GM23338 (cell line): ENCODE measurements around the gene GNLY. TPM values are rescaled to one million over a fixed set of nuclear protein-coding genes. Genes with fewer than 3 reads are reported as not detected.
"Not testable (repeated sequence)": the region's sequence is repeated elsewhere in the genome, so short reads cannot be mapped to it uniquely, and the experiment has no call there.

Source experiments
- ATAC-seq: fragments of 200-7000 bp; cut with Tn5 transposase; 3 replicates; pipeline ENCODE4 v1.9.1; 2020
- DNase-seq: peaks from one replicate; pipeline ENCODE4 v3.0.0-alpha.2; 2015; ENCODE audit warnings: low spot score
- H2AFZ ChIP-seq: fragments of 200-600 bp; sonication (generic); 2 replicates; pipeline ENCODE4 v1.8.0; 2016; ENCODE audit warnings: antibody characterized with exemption, mild to moderate bottlenecking, moderate library complexity
- H3F3A ChIP-seq: fragments of 200-600 bp; sonication (generic); replicated peaks from 2 replicates; pipeline ENCODE4 v1.8.0; 2017; ENCODE audit warnings: antibody characterized with exemption, mixed run types, low read depth
- H3K27ac ChIP-seq: fragments of 200-600 bp; sonication (generic); 2 replicates; pipeline ENCODE4 v1.6.1; 2016; ENCODE audit warnings: low read depth
- H3K27me3 ChIP-seq: fragments of 200-600 bp; sonication (generic); 2 replicates; pipeline ENCODE4 v1.8.0; 2016; ENCODE audit warnings: mild to moderate bottlenecking, mixed run types, moderate library complexity; ENCODE audit not compliant: insufficient read depth
- H3K36me3 ChIP-seq: fragments of 200-600 bp; sonication (generic); 2 replicates; pipeline ENCODE4 v1.8.0; 2016; ENCODE audit warnings: mild to moderate bottlenecking; ENCODE audit not compliant: insufficient read depth
- H3K4me1 ChIP-seq: fragments of 200-600 bp; sonication (generic); 2 replicates; pipeline ENCODE4 v1.8.0; 2016; ENCODE audit warnings: mild to moderate bottlenecking, moderate library complexity; ENCODE audit not compliant: insufficient read depth
- H3K4me2 ChIP-seq: fragments of 200-600 bp; sonication (generic); 2 replicates; pipeline ENCODE4 v1.7.1; 2017; ENCODE audit warnings: mixed run types
- H3K4me3 ChIP-seq: fragments of 200-600 bp; sonication (generic); 2 replicates; pipeline ENCODE4 v1.6.1; 2016; ENCODE audit warnings: mixed run types
- H3K79me2 ChIP-seq: fragments of 200-600 bp; sonication (generic); replicated peaks from 2 replicates; pipeline ENCODE4 v1.8.0; 2017; ENCODE audit warnings: mild to moderate bottlenecking; ENCODE audit not compliant: insufficient read depth
- H3K9me2 ChIP-seq: fragments of 200-600 bp; sonication (generic); 2 replicates; pipeline ENCODE4 v1.8.0; 2017; ENCODE audit not compliant: insufficient read depth
- H4K20me1 ChIP-seq: fragments of 200-600 bp; sonication (generic); replicated peaks from 2 replicates; pipeline ENCODE4 v1.8.0; 2017; ENCODE audit warnings: mild to moderate bottlenecking; ENCODE audit not compliant: insufficient read depth
- H3K27ac Mint-ChIP-seq: 2 replicates; pipeline ENCODE4 v1.8.0; 2020; ENCODE audit warnings: inconsistent platforms, mild to moderate bottlenecking, moderate library complexity, mixed read lengths
- H3K27me3 Mint-ChIP-seq: 3 replicates; pipeline ENCODE4 v1.8.0; 2022; ENCODE audit warnings: low read depth, mild to moderate bottlenecking, moderate library complexity, mixed read lengths, inconsistent platforms; ENCODE audit not compliant: insufficient read depth, poor library complexity
- H3K36me3 Mint-ChIP-seq: 3 replicates; pipeline ENCODE4 v1.8.0; 2021; ENCODE audit warnings: low read depth, mild to moderate bottlenecking, inconsistent platforms, moderate library complexity, mixed read lengths
- H3K4me1 Mint-ChIP-seq: 3 replicates; pipeline ENCODE4 v1.8.0; 2020; ENCODE audit warnings: mild to moderate bottlenecking, inconsistent platforms, mixed read lengths
- H3K4me3 Mint-ChIP-seq: 3 replicates; pipeline ENCODE4 v1.8.0; 2021; ENCODE audit warnings: moderate library complexity, mild to moderate bottlenecking, inconsistent platforms, mixed read lengths
- H3K9me3 Mint-ChIP-seq: 3 replicates; pipeline ENCODE4 v1.8.0; 2020; ENCODE audit warnings: moderate library complexity, mild to moderate bottlenecking, inconsistent platforms, mixed read lengths
- CTCF ChIP-seq, 2 experiments: fragments of 200-600 bp in 1 of 2; sonication (generic) in 1 of 2; conservative IDR thresholded peaks; 2 replicates each; pipeline versions ENCODE4 v1.5.1 to v1.6.1; 2016 to 2017; ENCODE audit warnings: antibody characterized with exemption in 2 of 2, low read depth in 2 of 2, mild to moderate bottlenecking in 2 of 2, moderate library complexity in 1 of 2
- EZH2phosphoT487 ChIP-seq: fragments of 200-600 bp; sonication (generic); IDR thresholded peaks from one replicate; pipeline ENCODE4 v1.8.1; 2018; ENCODE audit warnings: antibody characterized with exemption; ENCODE audit not compliant: unreplicated experiment
- POLR2AphosphoS5 ChIP-seq: IDR thresholded peaks from 2 replicates; pipeline ENCODE4 v1.6.1; 2016; ENCODE audit warnings: antibody characterized with exemption, low read depth
- STAT1 ChIP-seq: IDR thresholded peaks from one replicate; pipeline ENCODE4 v1.6.1; 2016; ENCODE audit warnings: antibody characterized with exemption; ENCODE audit not compliant: unreplicated experiment
- ZNF114 ChIP-seq: fragments of 250-450 bp; sonication (Bioruptor Pico); IDR thresholded peaks from 2 replicates; pipeline ENCODE4 v1.5.0; 2020; ENCODE audit warnings: mild to moderate bottlenecking, moderate library complexity
- ZNF331 ChIP-seq: fragments of 250-450 bp; sonication (Bioruptor Pico); IDR thresholded peaks from 2 replicates; pipeline ENCODE4 v1.5.0; 2020; ENCODE audit warnings: low read depth, mild to moderate bottlenecking, moderate library complexity
- ZNF462 ChIP-seq: fragments of 250-450 bp; sonication (Bioruptor Pico); IDR thresholded peaks from 2 replicates; pipeline ENCODE4 v1.5.0; 2020; ENCODE audit warnings: mild to moderate bottlenecking, moderate library complexity
- polyA plus RNA-seq: library from polyadenylated mRNA; unstranded; fragments of >200 nt; fragmentation: Nextera tagmentation; extraction: Ambion mirVana; gene quantifications from 2 replicates; pipeline ENCODE4 v1.2.1, GENCODE V29; 2016
- total RNA-seq: library from RNA; depleted of rRNA; stranded (reverse); fragments of >200 nt; shearing (Covaris generic); gene quantifications from 2 replicates; pipeline ENCODE4 v1.2.3, GENCODE V29; 2014
- TF ChIP-seq, protein P1 (sequence below): IDR thresholded peaks from one replicate; pipeline ENCODE4 v1.6.1; 2018; ENCODE audit warnings: antibody characterized with exemption; ENCODE audit not compliant: unreplicated experiment

Gene GNLY
- total and polyA plus RNA-seq, 2 experiments from 2014 or later: not detected

- TF ChIP-seq, protein P1, sequence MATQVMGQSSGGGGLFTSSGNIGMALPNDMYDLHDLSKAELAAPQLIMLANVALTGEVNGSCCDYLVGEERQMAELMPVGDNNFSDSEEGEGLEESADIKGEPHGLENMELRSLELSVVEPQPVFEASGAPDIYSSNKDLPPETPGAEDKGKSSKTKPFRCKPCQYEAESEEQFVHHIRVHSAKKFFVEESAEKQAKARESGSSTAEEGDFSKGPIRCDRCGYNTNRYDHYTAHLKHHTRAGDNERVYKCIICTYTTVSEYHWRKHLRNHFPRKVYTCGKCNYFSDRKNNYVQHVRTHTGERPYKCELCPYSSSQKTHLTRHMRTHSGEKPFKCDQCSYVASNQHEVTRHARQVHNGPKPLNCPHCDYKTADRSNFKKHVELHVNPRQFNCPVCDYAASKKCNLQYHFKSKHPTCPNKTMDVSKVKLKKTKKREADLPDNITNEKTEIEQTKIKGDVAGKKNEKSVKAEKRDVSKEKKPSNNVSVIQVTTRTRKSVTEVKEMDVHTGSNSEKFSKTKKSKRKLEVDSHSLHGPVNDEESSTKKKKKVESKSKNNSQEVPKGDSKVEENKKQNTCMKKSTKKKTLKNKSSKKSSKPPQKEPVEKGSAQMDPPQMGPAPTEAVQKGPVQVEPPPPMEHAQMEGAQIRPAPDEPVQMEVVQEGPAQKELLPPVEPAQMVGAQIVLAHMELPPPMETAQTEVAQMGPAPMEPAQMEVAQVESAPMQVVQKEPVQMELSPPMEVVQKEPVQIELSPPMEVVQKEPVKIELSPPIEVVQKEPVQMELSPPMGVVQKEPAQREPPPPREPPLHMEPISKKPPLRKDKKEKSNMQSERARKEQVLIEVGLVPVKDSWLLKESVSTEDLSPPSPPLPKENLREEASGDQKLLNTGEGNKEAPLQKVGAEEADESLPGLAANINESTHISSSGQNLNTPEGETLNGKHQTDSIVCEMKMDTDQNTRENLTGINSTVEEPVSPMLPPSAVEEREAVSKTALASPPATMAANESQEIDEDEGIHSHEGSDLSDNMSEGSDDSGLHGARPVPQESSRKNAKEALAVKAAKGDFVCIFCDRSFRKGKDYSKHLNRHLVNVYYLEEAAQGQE: no peak
- no peak for TF ChIP-seq POLR2AphosphoS5
- no peak for TF ChIP-seq CTCF (conservative IDR thresholded peaks at IDR 0.05; ENCODE audit: low read depth in 2 of 2)
Observed at GRCh38 chr2:85669549-85669948, 24.6 kb upstream of the GNLY start (continued).

DNA sequence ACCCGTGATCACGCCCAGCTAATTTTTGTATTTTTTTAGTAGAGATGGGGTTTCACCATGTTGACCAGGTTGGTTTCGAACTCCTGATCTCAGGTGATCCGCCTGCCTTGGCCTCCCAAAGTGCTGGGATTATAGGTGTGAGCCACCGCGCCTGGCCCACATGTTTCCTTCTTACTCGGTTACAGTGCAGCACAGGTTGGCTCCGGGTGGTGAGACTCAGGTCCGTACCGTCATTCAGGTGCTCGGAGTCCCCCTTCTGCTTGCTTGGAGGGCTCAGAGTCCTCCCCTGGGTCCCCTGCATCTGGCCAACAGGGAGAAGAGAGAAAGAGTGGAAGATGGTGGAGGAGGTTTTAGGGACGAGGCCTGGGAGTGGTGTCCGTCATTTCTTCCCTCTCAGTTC, 23.7 kb upstream of the GNLY start:
- not testable (repeated sequence) for H3K27me3 Mint-ChIP-seq, H3K36me3 ChIP-seq, H3K79me2 ChIP-seq, H3F3A ChIP-seq, H4K20me1 ChIP-seq, H3K4me3 ChIP-seq, H3K4me3 Mint-ChIP-seq, H3K4me2 ChIP-seq, H3K27ac ChIP-seq, H3K27ac Mint-ChIP-seq, H3K9me2 ChIP-seq, H3K27me3 ChIP-seq, H3K9me3 Mint-ChIP-seq, H3K4me1 ChIP-seq, H3K36me3 Mint-ChIP-seq, H2AFZ ChIP-seq, DNase-seq, ATAC-seq
- peaks cover 12% of the 10 kb centered on the region for H3K4me1 Mint-ChIP-seq

GRCh38 chr2:85672456-85672855, 21.7 kb upstream of the GNLY start:
- Histone ChIP-seq H2AFZ (no peak overlapping the region), H3K27ac (no peak overlapping the region), H4K20me1 (no peaks in the 10 kb centered on the region), H3K36me3 (no peaks in the 10 kb centered on the region), H3K4me3 (no peak overlapping the region), H3K27me3 (no peaks in the 10 kb centered on the region), H3K79me2 (no peaks in the 10 kb centered on the region), H3K4me1 (no peaks in the 10 kb centered on the region; the same call in 1 of the 2 replicates), H3K9me2 (no peaks in the 10 kb centered on the region), H3K4me2 (no peak overlapping the region), H3F3A (no peaks in the 10 kb centered on the region)
- DNase-seq (no peak), ATAC-seq (no peak)
- no peak for TF ChIP-seq STAT1
- TF ChIP-seq ZNF331 (CRISPR knock-in tag): no peak
- TF ChIP-seq ZNF114: no peak
- TF ChIP-seq EZH2phosphoT487: no peak
- no peak for TF ChIP-seq ZNF462 (CRISPR knock-in tag)
- H3K36me3 Mint-ChIP-seq: no peaks in the 10 kb centered on the region
- H3K27me3 Mint-ChIP-seq: peaks cover 4% of the 10 kb centered on the region
- peaks cover 17% of the 10 kb centered on the region for H3K4me1 Mint-ChIP-seq
- no peak overlapping the region for H3K4me3 Mint-ChIP-seq
- no peaks in the 10 kb centered on the region for H3K9me3 Mint-ChIP-seq
- H3K27ac Mint-ChIP-seq: no peak overlapping the region
